GM06990 (cell line): Measurements from ENCODE around the gene TXLNB.
"Not testable (repeated sequence)": the region's sequence is repeated elsewhere in the genome, so short reads cannot be mapped to it uniquely, and the experiment has no call there.

Experiments used
- DNase-seq: peaks from one replicate; pipeline ENCODE4 v3.0.0-alpha.2; 2011; ENCODE audit not compliant: insufficient read length; ENCODE audit errors: extremely low read depth
- H3K27me3 ChIP-seq: replicated peaks from 2 replicates; pipeline ENCODE4 v1.6.0; 2011; ENCODE audit warnings: low read length; ENCODE audit not compliant: control insufficient read depth, insufficient read depth
- H3K36me3 ChIP-seq: 2 replicates; pipeline ENCODE4 v1.5.1; 2011; ENCODE audit warnings: low read length; ENCODE audit not compliant: control insufficient read depth, insufficient read depth
- H3K4me3 ChIP-seq: replicated peaks from 2 replicates; pipeline ENCODE4 v1.5.1; 2011; ENCODE audit warnings: low read depth, mild to moderate bottlenecking, control low read depth, low read length
- TF ChIP-seq, protein P1 (sequence below): IDR thresholded peaks from 2 replicates; pipeline ENCODE4 v1.5.1; 2011; ENCODE audit warnings: low read length, control low read depth, mild to moderate bottlenecking, inconsistent platforms; ENCODE audit not compliant: insufficient read depth, poor library complexity, severe bottlenecking

The TXLNB gene

DNA sequence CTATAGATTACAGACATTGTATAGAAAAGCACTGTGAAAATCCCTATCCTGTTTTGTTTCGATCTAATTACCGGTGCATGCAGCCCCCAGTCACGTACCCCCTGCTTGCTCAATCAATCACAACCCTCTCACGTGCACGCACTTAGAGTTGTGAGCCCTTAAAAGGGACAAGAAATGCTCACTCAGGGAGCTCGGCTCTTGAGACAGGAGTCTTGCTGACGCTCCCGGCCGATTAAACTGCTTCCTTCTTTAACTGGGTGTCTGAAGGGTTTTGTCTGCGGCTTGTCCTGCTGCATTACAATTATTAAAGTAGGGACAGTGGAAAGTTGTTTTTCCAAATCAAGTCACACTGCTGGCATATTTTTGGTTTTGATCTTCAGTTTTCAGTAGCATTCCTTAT, 2.6 kb downstream of the TXLNB start:
- H3K27me3 ChIP-seq: no peaks in the 10 kb centered on the region
- TF ChIP-seq, protein P1, sequence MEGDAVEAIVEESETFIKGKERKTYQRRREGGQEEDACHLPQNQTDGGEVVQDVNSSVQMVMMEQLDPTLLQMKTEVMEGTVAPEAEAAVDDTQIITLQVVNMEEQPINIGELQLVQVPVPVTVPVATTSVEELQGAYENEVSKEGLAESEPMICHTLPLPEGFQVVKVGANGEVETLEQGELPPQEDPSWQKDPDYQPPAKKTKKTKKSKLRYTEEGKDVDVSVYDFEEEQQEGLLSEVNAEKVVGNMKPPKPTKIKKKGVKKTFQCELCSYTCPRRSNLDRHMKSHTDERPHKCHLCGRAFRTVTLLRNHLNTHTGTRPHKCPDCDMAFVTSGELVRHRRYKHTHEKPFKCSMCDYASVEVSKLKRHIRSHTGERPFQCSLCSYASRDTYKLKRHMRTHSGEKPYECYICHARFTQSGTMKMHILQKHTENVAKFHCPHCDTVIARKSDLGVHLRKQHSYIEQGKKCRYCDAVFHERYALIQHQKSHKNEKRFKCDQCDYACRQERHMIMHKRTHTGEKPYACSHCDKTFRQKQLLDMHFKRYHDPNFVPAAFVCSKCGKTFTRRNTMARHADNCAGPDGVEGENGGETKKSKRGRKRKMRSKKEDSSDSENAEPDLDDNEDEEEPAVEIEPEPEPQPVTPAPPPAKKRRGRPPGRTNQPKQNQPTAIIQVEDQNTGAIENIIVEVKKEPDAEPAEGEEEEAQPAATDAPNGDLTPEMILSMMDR: no peak

DNA sequence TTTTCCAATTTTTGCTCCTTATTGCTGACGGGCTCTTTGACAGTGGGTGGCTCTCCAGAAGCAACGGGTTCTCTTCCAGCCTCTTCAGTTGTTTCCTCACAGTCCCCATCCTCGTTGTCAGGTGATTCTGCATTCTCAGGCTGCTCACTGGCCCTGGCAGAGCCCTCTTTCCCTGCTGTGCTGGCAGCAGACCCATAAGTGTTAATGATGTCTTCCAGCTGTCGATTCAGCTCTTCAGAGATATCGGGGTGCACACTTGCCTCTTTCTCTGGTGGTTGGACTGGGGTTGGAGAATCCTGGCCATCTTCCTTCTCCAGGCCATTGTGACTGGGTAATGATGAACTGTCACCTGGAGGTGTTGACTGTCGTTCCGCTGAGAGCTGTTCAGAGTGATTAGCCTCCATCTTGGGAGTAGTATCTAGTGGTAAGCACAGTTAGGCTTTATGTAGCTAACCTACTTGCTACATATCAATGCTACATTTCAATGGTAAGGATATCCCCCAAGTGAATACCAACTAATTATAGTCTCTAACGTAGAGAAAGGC, 3.2 kb downstream of the TXLNB start:
- TF ChIP-seq, protein P1: no peak
- Histone ChIP-seq H3K36me3 (no peaks in the 10 kb centered on the region), H3K4me3 (no peak overlapping the region), H3K27me3 (no peaks in the 10 kb centered on the region)
- no peak for DNase-seq

More for the DNA sequence above, 2.6 kb downstream of the TXLNB start:
- no peak for DNase-seq
- Histone ChIP-seq H3K4me3 (no peak overlapping the region), H3K36me3 (no peaks in the 10 kb centered on the region)

DNA sequence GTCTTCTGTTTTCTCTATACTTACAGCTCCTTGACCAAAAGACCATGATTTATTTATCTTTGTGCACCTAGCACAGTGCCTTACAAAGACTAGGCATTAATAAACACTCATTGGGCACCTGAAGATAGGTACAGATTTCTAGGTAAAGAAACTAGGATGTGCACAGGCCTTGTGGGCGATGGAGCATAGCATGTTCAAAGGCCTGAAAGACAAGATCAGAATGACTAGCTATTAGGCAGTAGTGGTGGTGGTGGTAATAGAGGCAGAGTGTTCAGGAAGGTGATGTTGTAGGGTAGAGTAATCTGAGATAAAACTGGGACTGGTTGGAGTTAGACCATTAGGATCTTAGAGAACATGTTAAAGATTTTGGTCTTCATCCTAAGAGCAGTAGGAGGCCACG, 3.9 kb downstream of the TXLNB start:
- H3K36me3 ChIP-seq: no peaks in the 10 kb centered on the region
- no peaks in the 10 kb centered on the region for H3K27me3 ChIP-seq
- H3K4me3 ChIP-seq: no peak overlapping the region
- DNase-seq: no peak
- TF ChIP-seq, protein P1: no peak

- H3K36me3 ChIP-seq, H3K4me3 ChIP-seq, H3K27me3 ChIP-seq, DNase-seq: not testable (repeated sequence)
These were observed 5.4 kb downstream of the TXLNB start for GRCh38 chr6:139286438-139286837.

- no peak for DNase-seq
- TF ChIP-seq, protein P1: no peak
- Histone ChIP-seq H3K4me3 (no peak overlapping the region), H3K27me3 (no peaks in the 10 kb centered on the region), H3K36me3 (no peaks in the 10 kb centered on the region)
These were observed 6.2 kb downstream of the TXLNB start for GRCh38 chr6:139285590-139285989.

DNA sequence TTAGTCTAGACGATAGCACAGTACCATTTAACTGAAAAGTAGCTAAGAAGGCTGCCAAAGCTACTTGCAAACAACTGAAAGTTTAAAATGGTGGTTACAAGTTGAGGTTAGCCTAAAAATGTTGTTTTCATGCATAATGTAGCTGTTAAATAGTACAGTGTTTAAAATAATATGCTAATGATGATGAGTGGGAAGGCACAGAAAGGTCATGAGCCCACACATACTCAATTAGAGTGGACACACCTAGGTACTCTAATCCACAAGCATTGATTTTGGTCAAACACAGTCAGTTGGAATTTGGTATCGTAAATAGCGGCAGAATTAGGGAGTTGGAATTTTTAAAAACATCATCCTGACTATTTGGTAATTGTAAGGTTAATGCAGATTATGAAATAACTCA, 7.0 kb downstream of the TXLNB start:
- Histone ChIP-seq H3K36me3 (no peaks in the 10 kb centered on the region), H3K27me3 (no peaks in the 10 kb centered on the region), H3K4me3 (no peak overlapping the region)
- DNase-seq: no peak
- TF ChIP-seq, protein P1: no peak
